ENCODE measurements around the gene ZC3H12A. TPM values are rescaled to one million over a fixed set of nuclear protein-coding genes. Genes with fewer than 3 reads are reported as not detected.

ZC3H12A gene
- total and polyA plus RNA-seq, 2 of the 8 experiments (the other 6 are each of a cell fraction or from before 2014, with no cell fraction given) = 7.4 to 10.0 TPM

- TF ChIP-seq CHD7 (IDR thresholded peaks at IDR 0.05; ENCODE audit: insufficient replicate concordance, low read length) = no peak
- no peak for TF ChIP-seq ATF2 (IDR thresholded peaks at IDR 0.05; ENCODE audit: low read length)
- no peak for TF ChIP-seq E2F6 (IDR thresholded peaks at IDR 0.05)
- TF ChIP-seq ATF3 (IDR thresholded peaks at IDR 0.05; ENCODE audit: insufficient read depth, low read depth, low read length) = no peak
- TF ChIP-seq CBX5 (IDR thresholded peaks at IDR 0.05; ENCODE audit: low read depth, low read length) = no peak
- no peak for TF ChIP-seq JUND (IDR thresholded peaks at IDR 0.05; ENCODE audit: low read length)
Measured at GRCh38 chr1:37461698-37462436, 12.5 kb upstream of the ZC3H12A start (continued).

Measured in H1 (cell line).